ENCODE results near the gene ALPI.

The ALPI gene

DNA sequence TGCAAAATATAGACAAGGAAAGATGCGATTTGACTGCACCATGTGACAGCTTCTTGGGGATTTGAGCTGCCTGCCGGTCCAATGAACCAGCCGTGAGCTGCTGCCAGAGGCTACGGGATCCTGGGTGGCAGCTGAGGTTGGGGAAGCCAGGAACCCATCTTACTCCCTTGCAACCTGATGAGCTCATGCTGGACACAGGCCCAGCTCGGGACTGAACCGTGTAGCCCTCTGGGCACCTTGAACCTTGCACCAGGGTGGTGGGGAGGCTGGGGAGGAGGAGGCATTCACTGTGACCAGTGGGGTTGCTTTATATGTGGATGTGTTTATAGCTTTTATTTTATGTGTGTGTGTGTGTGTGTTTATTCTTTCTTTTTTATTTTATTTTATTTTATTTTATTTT is 9.1 kb downstream of the ALPI start:
- no peak for DNase-seq

DNA sequence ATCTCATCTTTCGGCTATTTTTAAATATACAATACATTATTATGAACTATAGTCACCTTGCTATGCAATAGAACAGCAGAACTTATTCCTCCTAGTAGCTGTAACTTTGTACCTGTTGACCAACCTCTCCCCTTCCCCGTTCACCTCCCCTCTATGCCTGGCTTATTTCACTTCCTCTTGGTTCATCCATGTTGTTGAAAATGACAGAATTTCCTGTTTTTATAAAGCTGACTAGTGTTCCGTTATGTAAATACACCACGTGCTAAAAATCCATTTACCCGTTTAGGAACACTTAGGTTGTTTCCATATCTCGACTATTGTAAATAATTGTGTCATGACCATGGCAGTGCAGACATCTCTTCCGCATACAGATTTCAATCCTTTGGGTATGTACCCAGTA is 10.3 kb downstream of the ALPI start:
- no peak for DNase-seq

DNA sequence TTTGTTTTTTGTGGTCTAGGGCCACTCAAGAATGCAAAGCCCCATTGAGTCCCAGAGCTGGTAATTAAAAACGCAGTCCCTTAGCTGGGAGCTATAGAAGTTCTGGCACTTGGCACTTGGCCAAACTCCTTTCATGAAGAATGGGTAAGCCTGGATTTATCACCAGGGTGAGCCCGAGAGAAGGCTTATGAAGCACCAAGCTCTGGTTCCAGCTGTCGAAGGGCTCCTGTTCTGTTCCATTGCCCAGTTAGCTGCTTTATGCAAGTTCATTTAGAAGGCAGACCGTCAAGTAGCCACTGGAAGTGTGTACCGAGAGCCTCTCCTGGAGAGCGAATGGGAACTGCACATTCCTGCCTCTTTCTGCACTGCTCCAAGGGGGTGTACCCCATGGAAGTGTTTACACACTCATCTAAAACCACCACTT is 17.5 kb downstream of the ALPI start:
- no peak for DNase-seq

DNA sequence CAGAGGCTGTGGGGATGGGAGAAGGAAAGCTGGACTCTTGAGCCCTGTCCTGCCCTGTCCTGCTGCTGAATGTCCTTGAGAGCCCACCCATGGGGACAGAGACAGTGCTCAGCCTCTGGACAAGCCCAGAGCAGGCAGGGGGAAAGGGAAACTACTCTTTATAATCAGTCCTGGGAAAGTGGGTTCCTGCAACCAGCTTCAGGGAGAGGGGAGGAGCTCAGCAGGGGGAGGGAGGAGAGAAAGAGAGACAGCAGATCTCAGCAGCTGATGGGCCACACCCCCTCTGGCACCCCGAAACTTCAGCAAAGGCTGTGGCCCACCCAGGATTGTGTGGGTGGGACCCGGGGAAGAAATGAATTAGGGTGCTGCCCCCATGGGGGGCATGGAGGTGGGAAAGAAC is 20.1 kb downstream of the ALPI start:
- no peak for DNase-seq

DNA sequence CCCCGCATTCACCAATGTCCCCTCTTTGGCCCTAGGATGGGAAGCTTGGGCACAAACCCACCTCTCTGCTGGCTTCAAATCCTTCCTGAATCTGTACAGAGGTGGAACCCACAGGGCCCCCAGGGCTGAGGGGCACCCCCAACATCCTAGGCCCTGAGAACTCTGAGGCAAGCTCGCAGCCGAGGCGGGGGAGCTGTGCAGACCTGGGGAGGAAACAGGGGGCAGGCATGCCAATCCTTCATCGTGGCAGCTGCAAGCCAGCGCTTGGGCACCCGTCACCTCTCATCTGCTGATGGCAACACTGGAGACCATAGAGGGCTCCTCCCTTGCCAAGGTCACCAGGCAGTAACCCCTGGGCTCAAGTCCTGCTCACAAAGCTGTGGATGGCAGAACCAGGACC is 20.8 kb downstream of the ALPI start:
- DNase-seq: no peak

DNA sequence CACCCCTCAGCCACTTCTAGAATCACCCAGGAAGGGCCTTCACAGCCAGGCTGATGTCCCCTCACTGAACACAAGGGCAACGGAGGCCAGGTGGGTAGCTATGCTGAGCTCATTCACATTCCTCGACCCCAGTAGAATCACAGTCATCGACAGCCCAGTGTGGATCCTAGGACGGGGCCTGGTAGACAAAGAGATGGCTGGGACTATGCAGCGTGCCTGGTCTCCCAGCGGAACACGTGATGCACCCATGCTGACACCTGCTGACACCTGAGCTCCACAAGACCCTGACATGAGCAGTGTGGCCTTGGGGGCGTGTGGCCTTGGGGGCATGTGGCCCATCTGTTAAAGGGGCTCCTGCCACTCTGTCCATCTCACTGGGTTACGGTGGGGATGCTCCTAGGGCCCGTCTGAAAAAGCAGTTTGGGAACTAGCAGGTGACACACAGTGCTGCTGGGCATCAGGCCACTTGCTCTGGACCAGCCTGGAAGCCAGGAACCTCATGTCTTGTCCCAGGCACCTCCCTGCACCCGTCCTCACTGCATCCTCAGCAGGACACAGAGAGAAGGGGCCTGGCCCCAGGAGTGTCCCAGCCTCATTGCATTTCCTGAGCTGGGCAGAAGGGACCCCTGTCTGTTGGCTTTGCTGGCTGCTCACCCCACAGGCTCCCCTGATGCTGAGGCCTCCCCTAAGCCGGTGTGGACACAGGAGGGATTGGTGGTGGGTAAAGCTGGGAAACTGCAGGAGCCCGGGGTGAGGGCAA is 22.0 kb downstream of the ALPI start:
- DNase-seq: no peak

DNA sequence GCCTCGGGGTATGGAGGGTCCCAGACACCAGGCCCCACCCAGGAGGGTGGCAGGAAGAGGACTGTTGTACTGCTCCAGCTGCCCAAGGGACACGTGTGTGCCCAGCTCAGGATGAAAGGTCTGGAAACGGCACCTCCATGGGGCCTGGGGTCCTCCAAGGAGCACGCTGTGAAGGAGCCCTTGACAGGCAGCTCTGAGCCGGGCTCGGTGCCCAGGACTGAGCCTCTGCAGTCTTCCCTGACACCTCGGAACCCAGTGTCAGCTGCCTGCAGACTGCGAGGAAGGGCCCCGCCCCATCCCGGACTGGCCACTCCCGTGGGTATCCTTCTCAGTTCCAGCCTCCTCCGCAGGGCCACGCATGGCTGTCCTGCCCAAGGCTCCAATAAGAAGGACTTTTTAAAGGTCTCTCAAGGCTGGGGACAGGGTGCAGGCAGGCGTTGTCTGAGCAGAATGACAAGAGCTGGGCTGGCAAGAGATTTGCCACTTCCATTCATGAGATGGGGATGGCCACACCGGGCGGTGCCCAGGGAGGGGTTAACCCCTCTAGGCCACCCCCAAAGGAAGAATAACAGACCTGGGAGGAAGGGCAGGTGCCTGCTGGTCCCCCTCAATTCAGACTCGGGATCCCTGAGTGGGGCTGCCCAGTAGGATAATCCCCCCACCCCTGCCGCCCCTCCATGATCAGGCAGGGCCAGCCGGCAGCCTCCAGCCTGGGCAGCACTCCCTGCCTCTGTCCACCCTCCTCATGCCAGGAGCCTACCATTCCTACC is 22.8 kb downstream of the ALPI start:
- no peak for DNase-seq

DNA sequence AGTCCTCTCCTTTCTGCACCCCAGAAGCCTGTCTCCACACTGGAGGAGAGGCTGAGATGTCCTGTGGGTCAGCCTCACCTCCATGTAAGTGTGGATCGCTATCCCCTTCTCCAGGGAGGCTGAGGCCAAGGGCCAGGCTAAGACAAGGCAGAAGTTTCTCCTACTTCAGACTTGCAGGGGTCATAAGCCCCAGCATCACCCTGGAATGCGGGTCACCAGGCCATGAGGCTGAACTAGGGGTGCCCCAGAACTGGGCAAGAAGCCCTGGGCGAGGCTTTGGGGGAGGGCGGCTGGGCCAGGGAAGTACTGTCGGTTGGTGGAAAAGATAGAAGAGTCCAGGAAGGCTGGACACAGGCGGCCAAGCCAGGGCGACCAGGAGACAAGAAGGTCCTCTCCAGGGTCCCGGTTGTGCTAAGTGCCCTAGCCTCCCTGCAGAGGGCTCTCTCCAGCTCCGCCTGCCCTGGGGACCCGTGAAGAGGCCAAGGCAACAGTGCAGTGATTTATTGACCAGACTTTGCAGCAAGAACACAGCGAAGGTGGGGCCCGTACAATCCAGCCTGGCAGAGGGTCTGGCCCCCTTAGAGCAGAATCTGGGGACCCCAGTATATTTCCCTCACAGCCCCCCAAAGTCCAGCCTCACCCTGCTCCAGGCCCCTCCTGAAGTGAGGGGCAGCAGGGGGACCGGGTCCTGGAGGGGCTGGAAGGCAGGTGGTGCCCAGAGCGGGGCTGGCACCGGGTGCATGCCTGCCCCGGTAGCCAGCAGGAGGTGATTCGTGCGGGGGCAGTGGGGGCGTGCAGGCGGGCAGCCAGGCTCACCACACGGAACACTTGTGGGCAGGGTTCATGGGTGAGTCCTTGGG is 23.6 kb downstream of the ALPI start:
- DNase-seq: no peak

DNA sequence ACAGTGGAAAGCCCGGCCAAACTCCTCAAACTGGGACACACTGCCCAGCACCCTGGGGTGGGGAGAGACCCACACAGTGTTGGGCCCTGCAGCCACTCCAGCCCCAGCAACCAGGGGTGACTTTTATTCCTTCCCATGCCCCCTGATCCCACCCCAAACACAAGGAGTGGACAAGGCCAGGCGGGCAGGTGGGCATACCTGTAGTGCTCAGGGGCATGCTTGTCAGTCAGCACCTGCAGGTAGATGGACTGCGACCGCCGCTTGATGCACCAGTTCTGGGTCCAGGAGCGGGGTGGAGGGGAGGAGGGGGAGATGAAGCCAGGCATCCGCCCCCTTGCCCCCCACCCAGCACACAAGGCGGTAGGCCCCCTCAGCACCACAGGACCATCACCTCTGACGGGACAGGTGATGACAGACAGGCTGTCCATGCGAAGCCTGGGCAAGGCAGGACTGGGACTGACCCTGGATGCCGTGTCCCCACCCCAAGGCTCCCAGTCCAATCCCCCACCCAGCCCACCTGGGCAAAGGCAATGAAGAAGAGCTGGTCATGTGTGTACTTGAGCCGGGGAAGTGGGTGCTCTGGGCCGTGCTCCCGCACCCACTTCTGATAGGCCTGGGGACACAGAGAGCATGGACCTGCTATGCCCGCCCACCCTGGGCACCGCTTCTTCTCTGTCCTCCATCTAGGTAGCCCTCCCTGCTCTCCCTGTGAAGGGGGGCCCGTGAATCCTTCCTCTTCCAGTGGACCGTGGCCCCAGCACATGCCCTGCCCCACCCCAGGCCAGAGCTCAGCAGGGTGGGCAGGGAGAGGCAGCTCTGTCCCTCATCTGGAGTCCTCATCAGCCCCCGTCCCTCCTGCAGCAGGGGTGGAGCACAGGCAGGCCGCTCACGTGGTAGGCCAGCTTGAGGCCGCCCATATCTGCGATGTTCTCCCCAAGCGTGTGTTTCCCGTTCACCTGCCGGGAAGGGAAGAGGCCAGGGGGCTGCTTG is 24.5 kb downstream of the ALPI start:
- no peak for DNase-seq

DNA sequence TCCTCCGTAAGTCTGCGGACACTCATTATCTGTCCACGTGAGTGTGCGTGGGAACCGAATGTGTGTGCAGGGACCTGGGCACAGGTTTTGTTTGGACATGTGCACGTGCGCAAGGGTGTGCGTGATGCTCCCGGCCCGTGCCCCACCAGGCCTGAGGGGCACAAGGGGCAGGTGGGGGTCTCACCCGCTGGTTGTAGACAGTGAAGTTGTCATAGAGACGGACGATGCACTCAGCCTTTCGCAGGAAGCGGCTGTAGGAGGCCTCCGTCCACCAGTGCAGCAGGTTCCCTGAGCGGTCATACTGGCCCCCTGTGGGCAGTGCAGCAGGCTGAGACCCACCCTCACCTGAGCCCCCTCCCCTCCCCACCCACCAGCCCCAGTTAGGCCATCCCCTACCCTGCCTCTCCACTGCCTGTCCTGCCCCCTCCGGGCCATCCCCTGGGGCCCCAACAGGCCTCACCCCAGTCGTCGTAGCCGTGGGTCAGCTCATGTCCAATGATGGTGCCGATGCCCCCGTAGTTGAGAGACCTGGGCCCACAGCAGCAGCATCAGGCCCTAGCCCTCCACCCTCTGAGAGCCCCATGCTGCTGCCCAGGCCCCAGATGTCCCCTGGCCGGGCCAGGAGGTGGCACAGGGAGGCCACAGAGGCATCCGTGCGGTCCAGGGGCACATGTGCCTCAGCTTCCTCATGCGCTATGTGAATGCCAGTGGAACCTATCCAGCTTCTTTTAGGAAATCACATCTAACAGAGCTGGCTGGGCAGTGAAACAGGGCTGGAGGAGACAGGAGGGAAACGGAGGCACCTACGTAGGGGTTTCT is 25.6 kb downstream of the ALPI start:
- DNase-seq: no peak

DNA sequence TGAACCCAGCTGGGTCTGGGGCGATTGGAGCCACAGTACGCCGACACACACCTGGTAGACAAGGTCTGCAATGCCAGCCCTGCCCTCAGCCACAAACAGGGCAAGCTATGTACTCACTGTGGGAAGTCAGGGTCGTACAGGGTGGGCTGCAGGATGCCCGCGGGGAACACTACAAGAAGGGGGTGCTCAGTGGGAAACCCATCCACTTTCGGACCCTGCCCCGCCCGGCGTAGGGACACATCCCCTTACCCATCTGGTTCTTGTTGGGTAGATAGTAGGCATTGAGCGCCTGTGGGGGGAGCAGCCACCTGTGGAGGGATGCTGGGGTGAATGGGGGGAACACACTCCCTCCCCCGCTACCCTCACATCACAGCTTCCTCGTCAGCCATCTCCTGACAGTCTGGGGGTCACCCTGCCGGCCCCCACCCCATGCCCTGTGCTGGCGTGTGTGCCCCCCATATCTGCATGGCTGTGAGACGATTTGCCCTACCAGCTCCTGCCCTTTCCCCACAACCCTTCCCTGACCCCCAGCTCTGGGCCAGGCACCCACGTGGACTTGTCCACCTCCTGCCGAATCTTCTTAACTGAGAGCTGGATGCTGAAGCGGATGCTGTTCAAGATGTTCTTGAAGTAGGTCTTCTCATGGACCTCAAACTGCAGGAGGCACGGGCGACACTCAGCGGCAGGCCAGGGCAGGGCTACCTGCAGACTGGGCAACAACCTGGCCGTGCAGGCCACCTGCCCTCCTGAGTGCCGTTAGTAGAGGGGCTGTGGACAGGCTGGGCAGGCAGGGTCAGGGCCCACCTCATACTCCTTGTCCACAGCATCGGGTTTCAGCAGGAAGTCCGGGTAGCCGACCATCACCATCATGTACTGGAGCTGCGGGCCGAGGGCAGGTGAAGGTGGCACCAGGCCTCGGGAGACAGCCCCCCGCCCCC is 26.6 kb downstream of the ALPI start:
- DNase-seq: no peak

DNA sequence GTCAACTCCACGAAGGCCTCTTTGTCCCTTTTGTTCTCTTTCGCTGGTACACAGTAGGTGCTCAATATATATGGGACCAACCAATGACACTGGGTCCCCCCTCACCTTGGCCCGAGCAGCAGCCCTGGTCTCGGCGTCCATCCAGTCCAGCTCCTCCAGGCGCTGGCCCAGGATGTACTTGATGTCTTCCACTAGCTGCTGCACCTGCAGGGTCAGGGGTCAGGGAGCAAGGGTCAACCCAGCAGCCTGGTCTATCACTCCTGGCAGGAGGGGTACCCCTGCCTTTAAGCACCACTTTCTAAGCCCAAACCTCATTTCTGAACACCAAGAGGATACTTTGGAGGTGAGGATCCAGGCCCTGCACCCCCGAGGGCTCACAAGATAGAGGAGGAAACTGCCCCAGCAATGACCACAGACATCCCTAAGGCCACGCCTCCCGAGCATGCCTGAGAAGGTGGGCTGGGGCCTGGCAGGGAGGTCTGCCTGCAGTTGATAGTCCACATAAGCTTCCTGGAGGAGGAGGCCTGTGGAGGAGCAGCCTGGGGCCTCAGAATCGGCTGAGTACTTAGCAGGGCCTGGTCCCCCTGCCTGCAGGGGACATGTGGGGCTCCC is 27.5 kb downstream of the ALPI start:
- DNase-seq: no peak

DNA sequence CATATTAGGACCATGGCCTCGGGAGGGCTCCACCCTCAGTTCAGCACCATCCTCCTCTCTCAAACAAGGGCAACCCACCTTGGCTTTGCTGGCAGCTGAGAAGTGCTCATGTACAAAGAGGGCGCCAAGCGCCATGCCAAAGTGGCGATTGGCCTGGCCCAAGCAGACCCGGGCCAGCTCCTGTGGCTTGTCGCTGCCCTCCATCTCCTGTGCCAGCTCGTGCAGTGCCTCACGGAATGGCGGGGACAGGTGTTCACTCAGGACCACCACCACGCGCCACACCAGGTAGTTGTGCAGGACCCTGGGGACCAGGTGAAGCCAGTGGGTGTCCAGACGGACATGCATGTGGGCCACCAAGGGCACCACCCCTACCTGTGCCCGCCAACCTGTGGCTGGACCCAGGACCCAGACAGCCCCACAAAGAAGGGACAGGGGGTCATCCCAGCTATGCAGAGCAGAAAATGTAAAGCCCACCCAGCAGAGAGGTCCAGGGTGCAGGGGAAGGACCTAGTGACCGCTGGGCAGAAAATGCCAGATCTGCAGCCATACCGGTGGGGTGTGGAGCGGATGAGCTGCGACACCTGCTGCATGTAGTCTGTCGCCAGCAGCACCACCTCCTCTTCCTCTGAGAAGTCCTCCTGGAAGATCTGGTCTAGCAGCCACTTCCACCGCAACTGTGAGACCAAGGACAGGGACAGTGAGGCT is 28.1 kb downstream of the ALPI start:
- no peak for DNase-seq

DNA sequence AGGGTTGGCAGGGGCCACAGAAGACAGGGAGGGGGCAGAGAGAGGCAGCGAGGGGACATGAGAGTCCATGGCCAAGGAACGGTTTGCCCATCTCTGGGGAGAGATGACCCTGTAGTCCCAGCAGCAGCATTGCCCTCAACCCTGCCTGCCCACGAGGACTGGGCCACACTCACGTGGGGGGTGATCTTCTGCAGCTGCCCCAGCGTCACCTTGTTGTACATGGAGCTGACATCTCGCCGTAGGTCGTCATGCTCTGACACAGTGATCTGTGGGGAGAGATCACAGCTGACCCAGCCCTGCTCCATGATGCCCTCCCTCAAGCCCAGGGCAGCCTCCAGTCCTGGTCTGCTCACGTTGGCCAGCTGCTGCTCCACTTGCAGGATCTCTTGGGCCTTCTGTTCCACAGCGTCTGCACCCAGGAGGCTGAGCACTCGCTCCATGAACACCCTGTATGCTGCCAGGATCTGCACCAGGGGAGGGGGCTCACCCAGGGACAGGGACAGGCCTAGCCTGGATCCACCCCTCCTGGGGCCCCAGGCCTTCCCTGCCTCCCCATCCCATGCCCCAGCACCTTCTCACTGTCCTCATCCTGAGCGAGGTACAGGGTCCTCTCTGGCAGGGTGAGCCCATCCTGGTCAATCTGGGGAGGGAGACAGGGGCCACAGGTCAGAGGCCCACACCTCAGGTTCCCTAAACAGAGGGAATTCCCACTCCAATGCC is 28.8 kb downstream of the ALPI start:
- no peak for DNase-seq

DNA sequence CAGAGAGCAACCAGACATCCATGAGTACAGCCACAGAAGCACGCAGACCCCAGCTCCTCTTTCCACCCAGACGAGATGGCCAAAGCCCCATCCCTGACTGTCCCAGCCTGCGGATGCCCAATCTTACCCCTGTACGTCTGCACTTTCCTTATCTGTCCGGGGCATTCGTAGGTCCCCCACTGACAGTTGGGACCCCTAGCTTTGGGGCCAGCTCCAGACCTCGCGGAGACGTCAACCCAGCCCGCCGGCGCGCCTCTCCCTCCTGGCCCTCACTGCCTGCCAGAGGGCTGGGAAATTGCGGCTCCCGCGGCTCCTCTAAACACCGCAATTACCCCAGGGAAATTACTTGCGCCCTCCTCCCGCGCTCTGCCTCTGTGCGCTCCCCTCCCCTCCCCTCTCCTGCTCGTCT is 29.4 kb downstream of the ALPI start:
- no peak for DNase-seq

DNA sequence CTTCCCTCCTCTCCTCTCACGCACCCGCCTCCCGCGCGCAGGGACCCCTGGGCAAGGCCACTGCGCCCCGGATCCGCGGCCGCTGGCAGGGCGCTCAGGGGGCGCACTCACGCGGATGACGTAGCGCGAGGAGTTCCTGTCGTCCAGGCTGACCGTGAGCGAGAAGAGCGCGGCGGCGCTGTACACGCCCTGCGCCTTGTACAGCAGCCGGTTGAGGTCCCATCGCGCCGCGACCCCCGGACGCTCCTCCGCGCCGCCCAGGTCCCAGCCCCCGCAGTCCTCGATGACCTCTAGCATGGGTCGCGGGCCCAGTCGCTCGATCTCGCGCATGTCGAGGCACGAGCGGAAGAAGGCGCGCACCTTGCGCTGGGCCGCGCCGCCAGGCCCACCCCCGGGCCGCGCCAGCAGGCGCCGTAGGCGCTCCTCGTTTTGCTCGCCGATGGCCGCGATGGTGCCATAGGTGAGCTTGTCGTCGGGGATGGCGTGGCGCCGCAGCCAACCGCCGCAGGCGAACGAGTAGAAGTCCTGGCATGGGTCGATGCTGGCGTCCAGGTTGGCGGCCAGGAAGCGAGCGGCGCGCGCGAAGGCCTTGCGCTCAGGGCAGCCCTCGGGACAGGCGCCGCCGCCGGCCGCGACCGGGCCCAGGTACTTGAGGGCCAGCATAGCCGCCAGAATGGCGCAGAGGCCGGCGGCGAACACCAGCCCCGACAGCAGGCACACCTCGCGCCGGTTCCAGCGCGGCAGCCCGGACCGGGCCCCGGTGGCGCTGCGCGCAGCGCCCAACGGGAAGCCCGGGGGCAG is 30.0 kb downstream of the ALPI start:
- DNase-seq: no peak

DNA sequence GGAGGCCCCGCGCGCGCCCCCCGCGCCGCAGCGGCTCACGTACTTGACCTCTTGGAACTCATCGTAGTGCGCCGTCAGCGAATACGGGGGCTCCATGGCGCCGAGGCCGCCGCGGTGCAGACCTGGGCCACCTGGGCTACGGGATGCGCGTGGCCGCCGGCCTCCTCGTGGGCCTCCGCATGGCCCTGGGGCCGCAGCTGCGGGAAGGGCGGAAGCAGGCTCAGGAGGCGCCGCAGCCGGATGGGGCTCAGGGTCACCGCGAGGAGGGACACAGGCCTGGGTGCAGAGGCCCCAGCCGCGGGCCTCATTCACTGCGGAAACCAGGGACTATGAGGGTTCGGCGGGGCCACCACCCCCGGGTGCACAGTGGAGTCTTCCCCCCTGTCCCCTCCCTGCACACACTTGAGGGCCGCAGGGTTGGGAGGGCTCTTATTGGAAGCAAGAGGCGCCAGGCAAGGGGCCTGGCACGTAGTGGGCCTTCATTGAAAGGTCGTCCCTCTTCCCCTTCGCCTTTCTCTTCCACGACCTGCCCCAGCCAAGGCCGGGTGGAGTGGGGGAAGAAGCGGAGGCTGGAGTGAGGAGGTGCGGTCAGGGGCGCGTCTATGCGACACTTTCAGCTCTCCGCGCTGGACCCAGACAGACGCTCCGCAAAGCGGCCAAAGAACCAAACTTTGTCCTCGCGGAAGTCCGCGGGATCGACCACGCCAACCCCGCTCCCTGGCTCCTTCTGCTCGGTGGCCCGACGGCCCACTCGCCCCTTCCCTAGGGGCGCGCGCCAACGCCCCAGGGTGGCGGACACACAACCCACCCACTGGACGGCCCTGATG is 30.8 kb downstream of the ALPI start:
- no peak for DNase-seq
